HL-60 (cell line): ENCODE measurements around the gene ANKRD60.

ENCODE experiments used
- DNase-seq, 2 experiments: peaks; one replicate each; pipeline ENCODE4 v3.0.0-alpha.2; 2010 to 2020; ENCODE audit warnings: low read depth in 1 of 2, low spot score in 1 of 2
- H3K27ac ChIP-seq: fragments of 250-450 bp; sonication (Bioruptor Pico); replicated peaks from 2 replicates; pipeline ENCODE4 v1.5.1; 2020; ENCODE audit warnings: mild to moderate bottlenecking, moderate library complexity
- H3K27me3 ChIP-seq: fragments of 250-450 bp; sonication (Bioruptor Pico); 2 replicates; pipeline ENCODE4 v1.5.1; 2021; ENCODE audit warnings: mild to moderate bottlenecking, moderate library complexity; ENCODE audit not compliant: insufficient read depth, poor library complexity, severe bottlenecking
- H3K4me3 ChIP-seq: replicated peaks from 2 replicates; pipeline ENCODE4 v1.5.1; 2011; ENCODE audit warnings: mild to moderate bottlenecking, control low read depth, low read length; ENCODE audit not compliant: insufficient read depth
- GABPA ChIP-seq: IDR thresholded peaks from 2 replicates; pipeline ENCODE4 v1.6.1; 2012; ENCODE audit warnings: low read depth
- POLR2AphosphoS5 ChIP-seq: IDR thresholded peaks from 2 replicates; pipeline ENCODE4 v1.6.1; 2012; ENCODE audit warnings: low read depth
- SPI1 ChIP-seq: IDR thresholded peaks from 2 replicates; pipeline ENCODE4 v1.6.1; 2012; ENCODE audit warnings: low read depth, mild to moderate bottlenecking, borderline replicate concordance
- TF ChIP-seq, protein P1 (sequence below): IDR thresholded peaks from 2 replicates; pipeline ENCODE4 v1.6.1; 2012; ENCODE audit warnings: low read depth; ENCODE audit not compliant: insufficient replicate concordance
- TF ChIP-seq, protein P2 (sequence below): IDR thresholded peaks from one replicate; pipeline ENCODE4 v1.5.1; 2011; ENCODE audit warnings: low read length, control low read depth, inconsistent platforms; ENCODE audit not compliant: insufficient read depth

Gene ANKRD60

DNA sequence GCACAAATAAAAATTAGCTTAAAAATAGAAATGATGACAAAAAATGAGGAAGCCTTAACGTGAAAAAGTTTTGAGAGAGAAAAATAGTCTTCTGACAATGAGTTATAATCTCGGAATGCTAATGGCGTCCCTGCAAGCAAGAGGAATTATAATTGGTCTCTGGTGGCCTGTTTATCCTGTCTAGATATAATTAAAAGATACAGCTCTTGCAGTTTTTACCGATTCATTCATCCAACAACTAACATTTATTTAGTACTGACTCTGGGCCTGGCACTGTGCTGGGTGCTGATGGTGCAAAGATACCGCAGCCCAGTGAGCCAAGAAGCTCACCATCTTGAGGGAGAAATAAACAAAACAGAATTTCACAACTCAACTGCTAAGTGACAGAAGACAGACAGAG lies 31.6 kb upstream of the ANKRD60 start:
- Histone ChIP-seq H3K27me3 (no peaks in the 10 kb centered on the region), H3K27ac (no peak overlapping the region), H3K4me3 (no peak overlapping the region)
- no peak for DNase-seq
- TF ChIP-seq GABPA, result no peak
- TF ChIP-seq, protein P1, sequence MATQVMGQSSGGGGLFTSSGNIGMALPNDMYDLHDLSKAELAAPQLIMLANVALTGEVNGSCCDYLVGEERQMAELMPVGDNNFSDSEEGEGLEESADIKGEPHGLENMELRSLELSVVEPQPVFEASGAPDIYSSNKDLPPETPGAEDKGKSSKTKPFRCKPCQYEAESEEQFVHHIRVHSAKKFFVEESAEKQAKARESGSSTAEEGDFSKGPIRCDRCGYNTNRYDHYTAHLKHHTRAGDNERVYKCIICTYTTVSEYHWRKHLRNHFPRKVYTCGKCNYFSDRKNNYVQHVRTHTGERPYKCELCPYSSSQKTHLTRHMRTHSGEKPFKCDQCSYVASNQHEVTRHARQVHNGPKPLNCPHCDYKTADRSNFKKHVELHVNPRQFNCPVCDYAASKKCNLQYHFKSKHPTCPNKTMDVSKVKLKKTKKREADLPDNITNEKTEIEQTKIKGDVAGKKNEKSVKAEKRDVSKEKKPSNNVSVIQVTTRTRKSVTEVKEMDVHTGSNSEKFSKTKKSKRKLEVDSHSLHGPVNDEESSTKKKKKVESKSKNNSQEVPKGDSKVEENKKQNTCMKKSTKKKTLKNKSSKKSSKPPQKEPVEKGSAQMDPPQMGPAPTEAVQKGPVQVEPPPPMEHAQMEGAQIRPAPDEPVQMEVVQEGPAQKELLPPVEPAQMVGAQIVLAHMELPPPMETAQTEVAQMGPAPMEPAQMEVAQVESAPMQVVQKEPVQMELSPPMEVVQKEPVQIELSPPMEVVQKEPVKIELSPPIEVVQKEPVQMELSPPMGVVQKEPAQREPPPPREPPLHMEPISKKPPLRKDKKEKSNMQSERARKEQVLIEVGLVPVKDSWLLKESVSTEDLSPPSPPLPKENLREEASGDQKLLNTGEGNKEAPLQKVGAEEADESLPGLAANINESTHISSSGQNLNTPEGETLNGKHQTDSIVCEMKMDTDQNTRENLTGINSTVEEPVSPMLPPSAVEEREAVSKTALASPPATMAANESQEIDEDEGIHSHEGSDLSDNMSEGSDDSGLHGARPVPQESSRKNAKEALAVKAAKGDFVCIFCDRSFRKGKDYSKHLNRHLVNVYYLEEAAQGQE, result no peak
- TF ChIP-seq, protein P2, sequence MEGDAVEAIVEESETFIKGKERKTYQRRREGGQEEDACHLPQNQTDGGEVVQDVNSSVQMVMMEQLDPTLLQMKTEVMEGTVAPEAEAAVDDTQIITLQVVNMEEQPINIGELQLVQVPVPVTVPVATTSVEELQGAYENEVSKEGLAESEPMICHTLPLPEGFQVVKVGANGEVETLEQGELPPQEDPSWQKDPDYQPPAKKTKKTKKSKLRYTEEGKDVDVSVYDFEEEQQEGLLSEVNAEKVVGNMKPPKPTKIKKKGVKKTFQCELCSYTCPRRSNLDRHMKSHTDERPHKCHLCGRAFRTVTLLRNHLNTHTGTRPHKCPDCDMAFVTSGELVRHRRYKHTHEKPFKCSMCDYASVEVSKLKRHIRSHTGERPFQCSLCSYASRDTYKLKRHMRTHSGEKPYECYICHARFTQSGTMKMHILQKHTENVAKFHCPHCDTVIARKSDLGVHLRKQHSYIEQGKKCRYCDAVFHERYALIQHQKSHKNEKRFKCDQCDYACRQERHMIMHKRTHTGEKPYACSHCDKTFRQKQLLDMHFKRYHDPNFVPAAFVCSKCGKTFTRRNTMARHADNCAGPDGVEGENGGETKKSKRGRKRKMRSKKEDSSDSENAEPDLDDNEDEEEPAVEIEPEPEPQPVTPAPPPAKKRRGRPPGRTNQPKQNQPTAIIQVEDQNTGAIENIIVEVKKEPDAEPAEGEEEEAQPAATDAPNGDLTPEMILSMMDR, result no peak
- no peak for TF ChIP-seq POLR2AphosphoS5
- no peak for TF ChIP-seq SPI1

DNA sequence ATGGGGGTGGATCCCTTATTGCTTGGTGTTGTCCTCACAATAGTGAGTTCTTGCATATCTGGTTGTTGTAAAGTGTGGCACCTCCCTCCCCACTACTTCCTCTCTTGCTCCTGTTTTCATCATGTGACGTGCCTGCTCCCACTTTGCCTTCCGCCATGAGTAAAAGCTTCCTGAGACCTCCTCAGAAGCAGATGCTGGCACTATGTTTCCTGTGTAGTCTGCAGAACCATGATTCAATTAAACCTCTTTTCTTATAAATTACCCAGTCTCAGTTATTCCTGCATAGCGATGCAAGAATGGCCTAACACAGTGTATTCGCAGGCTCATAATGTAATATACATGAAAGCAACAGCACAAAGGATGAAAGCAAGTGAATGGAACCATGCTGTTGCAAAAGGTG lies 28.4 kb upstream of the ANKRD60 start:
- Histone ChIP-seq H3K4me3 (no peak overlapping the region), H3K27me3 (no peaks in the 10 kb centered on the region), H3K27ac (no peak overlapping the region)
- DNase-seq, result peak in 1 of 2 experiments; percentile 35
- TF ChIP-seq, protein P2, result no peak
- peak; percentile 40; the same call in 1 of the 2 replicates for TF ChIP-seq SPI1

DNA sequence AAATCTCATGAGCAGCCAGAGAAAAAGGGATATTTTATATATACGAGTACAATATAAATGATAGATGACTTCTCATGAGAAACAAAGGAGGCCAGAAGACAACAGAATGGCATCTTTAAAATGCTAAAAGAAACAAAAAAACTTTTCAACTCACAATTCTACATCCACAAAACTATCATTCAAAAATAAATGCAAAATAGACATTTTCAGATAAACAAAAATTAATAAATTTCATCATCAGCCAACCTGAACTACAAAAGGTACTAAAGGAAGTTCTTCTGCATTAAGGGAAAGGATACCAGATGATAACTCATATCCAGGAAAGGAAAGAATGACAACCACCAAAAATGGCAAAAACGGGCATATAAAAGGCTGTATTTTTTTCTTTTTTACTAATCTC lies 27.9 kb upstream of the ANKRD60 start:
- DNase-seq, result no peak
- Histone ChIP-seq H3K27ac (no peak overlapping the region), H3K4me3 (no peak overlapping the region), H3K27me3 (no peaks in the 10 kb centered on the region)
- TF ChIP-seq POLR2AphosphoS5 (no peak), SPI1 (no peak), GABPA (no peak)
- TF ChIP-seq, protein P1, result no peak
- TF ChIP-seq, protein P2, result no peak

DNA sequence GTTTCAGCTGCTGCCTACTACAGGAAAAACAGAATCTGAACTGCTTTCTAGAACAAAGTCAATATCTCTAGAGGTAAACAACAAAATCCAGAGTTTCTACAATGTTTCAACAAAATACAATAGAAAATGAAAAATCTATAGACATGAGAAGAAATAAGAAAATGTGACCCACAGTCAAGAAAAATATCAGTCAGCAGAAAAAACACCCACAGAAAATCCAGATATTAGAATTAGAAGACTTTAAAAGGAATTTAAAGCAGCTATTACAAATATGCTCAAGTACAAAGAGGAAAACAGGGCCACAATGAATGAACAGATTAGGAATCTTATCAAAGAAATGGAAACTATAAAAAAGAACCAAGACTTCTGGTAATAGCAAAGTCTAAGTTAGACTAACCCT lies 26.4 kb upstream of the ANKRD60 start:
- no peaks in the 10 kb centered on the region for H3K27me3 ChIP-seq
- TF ChIP-seq GABPA (no peak), POLR2AphosphoS5 (no peak), SPI1 (no peak)
- TF ChIP-seq, protein P1, result no peak
- TF ChIP-seq, protein P2, result no peak
- no peak overlapping the region for H3K4me3 ChIP-seq
- no peak overlapping the region for H3K27ac ChIP-seq
- no peak for DNase-seq
